ENCODE results near the gene UBALD1.

DNA sequence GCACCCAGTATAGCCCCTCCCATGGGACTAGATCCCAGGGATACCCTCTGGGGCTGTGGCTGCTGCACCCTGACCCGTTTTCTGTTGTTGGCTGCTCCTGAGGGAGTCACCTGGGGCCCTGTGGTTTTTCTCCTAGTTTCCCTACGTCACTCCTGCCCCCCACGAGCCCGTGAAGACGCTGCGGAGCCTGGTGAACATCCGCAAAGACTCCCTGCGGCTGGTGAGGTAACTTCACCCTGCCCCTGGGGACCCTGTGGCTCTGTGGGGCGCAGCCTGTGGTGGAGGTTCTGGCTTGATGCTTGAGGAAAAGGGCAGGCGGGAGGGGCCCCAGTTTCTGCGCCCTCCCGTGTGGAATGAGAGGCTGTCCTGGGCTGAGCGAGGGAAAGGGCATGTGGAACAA is 37.1 kb upstream of the UBALD1 start:
- TF ChIP-seq, protein P1, sequence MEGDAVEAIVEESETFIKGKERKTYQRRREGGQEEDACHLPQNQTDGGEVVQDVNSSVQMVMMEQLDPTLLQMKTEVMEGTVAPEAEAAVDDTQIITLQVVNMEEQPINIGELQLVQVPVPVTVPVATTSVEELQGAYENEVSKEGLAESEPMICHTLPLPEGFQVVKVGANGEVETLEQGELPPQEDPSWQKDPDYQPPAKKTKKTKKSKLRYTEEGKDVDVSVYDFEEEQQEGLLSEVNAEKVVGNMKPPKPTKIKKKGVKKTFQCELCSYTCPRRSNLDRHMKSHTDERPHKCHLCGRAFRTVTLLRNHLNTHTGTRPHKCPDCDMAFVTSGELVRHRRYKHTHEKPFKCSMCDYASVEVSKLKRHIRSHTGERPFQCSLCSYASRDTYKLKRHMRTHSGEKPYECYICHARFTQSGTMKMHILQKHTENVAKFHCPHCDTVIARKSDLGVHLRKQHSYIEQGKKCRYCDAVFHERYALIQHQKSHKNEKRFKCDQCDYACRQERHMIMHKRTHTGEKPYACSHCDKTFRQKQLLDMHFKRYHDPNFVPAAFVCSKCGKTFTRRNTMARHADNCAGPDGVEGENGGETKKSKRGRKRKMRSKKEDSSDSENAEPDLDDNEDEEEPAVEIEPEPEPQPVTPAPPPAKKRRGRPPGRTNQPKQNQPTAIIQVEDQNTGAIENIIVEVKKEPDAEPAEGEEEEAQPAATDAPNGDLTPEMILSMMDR (IDR thresholded peaks at IDR 0.05; ENCODE audit: low read depth, low read length), result no peak
- no peak for TF ChIP-seq EZH2phosphoT487 (IDR thresholded peaks at IDR 0.05; ENCODE audit: low read depth)

Data from OCI-LY3 (cell line).